Heart left ventricle (tissue), 16 donors: ENCODE measurements around the gene HPSE. TPM values are rescaled to one million over a fixed set of nuclear protein-coding genes. Genes with fewer than 3 reads are reported as not detected.

Experiments
- ATAC-seq, 4 donors: fragments of 200-7000 bp; cut with Tn5 transposase; one replicate each; pipeline ENCODE4 v1.9.1; 2020 to 2022; ENCODE audit warnings: moderate library complexity in 4 of 4, mild to moderate bottlenecking in 3 of 4, moderate number of reproducible peaks in 1 of 4
- DNase-seq, 5 donors: peaks; one replicate each; pipeline ENCODE4 v3.0.0-alpha.2; 2020
- H3K27ac ChIP-seq, 12 donors: fragments of 200-600 bp; sonication (generic) in 4 of 12; one replicate each; pipeline versions ENCODE4 v1.5.0 to v1.8.0; 2016 to 2022; ENCODE audit warnings: mild to moderate bottlenecking in 2 of 12
- H3K27me3 ChIP-seq, 9 donors: fragments of 200-600 bp; sonication (generic) in 2 of 9; one replicate each; pipeline versions ENCODE4 v1.5.1 to v1.8.0; 2016 to 2022; ENCODE audit warnings: mild to moderate bottlenecking in 3 of 9
- H3K36me3 ChIP-seq, 9 donors: fragments of 200-600 bp; sonication (generic) in 2 of 9; one replicate each; pipeline versions ENCODE4 v1.5.0 to v1.8.0; 2018 to 2022; ENCODE audit warnings: mild to moderate bottlenecking in 2 of 9
- H3K4me1 ChIP-seq, 12 donors: fragments of 200-600 bp; sonication (generic) in 4 of 12; one replicate each; pipeline versions ENCODE4 v1.5.0 to v1.8.0; 2016 to 2022; ENCODE audit warnings: mild to moderate bottlenecking in 3 of 12
- H3K4me3 ChIP-seq, 12 donors: fragments of 200-600 bp; sonication (generic) in 4 of 12; one replicate each; pipeline versions ENCODE4 v1.5.0 to v1.8.0; 2017 to 2022; ENCODE audit warnings: mild to moderate bottlenecking in 9 of 12, moderate library complexity in 4 of 12
- H3K9me3 ChIP-seq, 12 donors: fragments of 200-600 bp; sonication (generic) in 4 of 12; one replicate each; pipeline versions ENCODE4 v1.5.0 to v1.8.0; 2016 to 2022; ENCODE audit warnings: mild to moderate bottlenecking in 1 of 12
- POLR2A ChIP-seq, 2 donors: fragments of 450-650 bp; IDR thresholded peaks; one replicate each; pipeline ENCODE4 v1.6.1; 2017; ENCODE audit warnings: antibody characterized with exemption in 2 of 2, mild to moderate bottlenecking in 2 of 2, moderate library complexity in 2 of 2
- WGBS, 4 donors: extraction: QIAGEN DNeasy Blood & Tissue Kit in 2 of 4; methylation state at CpG; one replicate each; pipeline versions ENCODE4 v1.1.5 to v1.1.7; 2013 to 2018; 5-methylcytosine and 5-hydroxymethylcytosine counted together
- intact Hi-C, 10 donors: fragments of 100-400 bp; cut with DNase I; formaldehyde crosslinking; loops; one replicate each; pipeline versions ENCODE4 v1.11.1 to v1.14.2; 2022
- polyA plus RNA-seq, 2 donors: library from polyadenylated mRNA; stranded (reverse); fragments of 200-250 nt; gene quantifications; one replicate each; pipeline ENCODE4 v1.2.3, GENCODE V29; 2013
- total RNA-seq, 9 donors: library from RNA; depleted of rRNA in 2 of 9; stranded (reverse); fragments of >200 nt in 2 of 9; fragmentation: NEBNext Ultra II Directional in 3 of 9; extraction: Animal tissue kit (Norgen Biotek cat#: 25700) in 3 of 9; gene quantifications; one replicate each; pipeline versions ENCODE4 v1.1.0 to v1.2.4, GENCODE V29; 2016 to 2023
- TF ChIP-seq, protein P1 (sequence below), 12 donors: fragments of 200-600 bp; sonication (generic) in 4 of 12; IDR thresholded peaks; one replicate each; pipeline versions ENCODE4 v1.5.0 to v1.8.0; 2018 to 2022; ENCODE audit warnings: antibody characterized with exemption in 12 of 12, mild to moderate bottlenecking in 5 of 12
- donor health status: ischemic (EF 13 %, LVEDD 7.1; RV severe dilation, severe dysfunction).
- donor health status: healthy with polysubstance abuse.
- donor health status: DM: no; HTN: yes; CAD: no.
- donor health status: DM: no; HTN: no; CAD: no.
- donor health status: ischemic (EF 25% LVEDD 6.9; RV normal size, moderate dysfunction).
- donor health status: ischemic (EF 25% LVEDD 5.7; RV mildly dilated, moderate dysfunction).
- donor health status: healthy.
- donor health status: DM: yes; HTN: yes; CAD: no.
- donor health status: ischemic (EF 35%, LVEDD 5.7; RV mildly dilated, moderate dysfunction).
- donor health status: nonischemic (EF 11% LVEDD 7.7; RV severe dilation, severe dysfunction).
- donor health status: DM: yes; HTN: yes; CAD: no.
- donor health status: PGD.
- donor health status: ischemic (EF 29% LVEDD 5.4; RV normal size, mild dysfunction).
- donor health status: nonischemic (EF 23%, LVEDD 6.1; RV moderate dilation, normal function).

HPSE gene
- total and polyA plus RNA-seq, 11 donors = 0.15 to 6.2 (median 0.65) TPM

DNA sequence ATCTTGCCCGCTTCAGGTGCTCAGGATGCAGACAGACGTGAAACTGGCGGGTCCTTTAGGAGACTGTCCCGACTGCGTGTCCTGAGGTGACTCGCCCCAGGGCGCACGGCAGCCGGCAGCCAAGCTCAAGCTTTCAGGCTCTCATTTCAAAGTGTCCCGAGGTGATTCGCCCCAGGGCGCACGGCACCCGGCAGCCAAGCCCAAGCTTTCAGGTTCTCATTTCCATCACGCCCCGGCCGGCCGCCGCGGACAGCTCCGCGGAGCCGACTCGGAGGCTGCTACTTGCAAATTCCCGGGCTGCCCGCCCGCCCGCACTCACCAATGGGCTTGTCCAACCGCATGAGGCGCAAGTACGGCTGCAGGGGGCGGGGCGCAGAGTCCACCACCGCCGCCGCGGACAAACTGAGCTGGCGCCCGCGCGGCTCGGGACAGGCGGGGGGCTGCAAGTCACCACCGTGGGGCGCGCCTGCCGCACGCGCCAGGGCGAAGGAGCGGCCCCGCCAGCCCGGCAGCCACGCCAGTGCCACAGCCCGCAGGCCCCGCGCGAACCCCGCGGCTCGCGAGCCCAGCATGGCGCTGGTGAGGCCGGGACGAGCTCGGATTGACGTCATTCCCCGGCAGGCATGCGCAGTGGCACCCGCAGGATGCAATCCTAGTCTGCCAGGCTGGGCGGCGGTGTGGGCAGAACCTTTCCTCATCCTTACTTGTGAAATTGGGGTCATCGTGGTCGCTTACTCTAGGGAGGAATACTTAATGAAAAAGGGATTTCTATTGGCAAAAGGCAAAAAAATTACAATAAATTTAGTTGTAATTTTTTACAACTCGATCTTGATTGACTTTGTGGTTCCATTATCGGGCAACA lies 50.2 kb downstream of the HPSE start, which contains the start of gene COQ2:
TSS of gene COQ2 (minus strand) at position 606 of the 862 bp plus-strand sequence. CDS start at position 572, 34 bp downstream.
- intact Hi-C loops = loop anchor here in 1 of 10 donors (10.0 kb wide), 2 partner anchors 170 to 390 kb away; partner anchors contain the start of genes HELQ, MRPS18C and SEC31A
- no peaks in the 10 kb centered on the region for H3K36me3 ChIP-seq

DNA sequence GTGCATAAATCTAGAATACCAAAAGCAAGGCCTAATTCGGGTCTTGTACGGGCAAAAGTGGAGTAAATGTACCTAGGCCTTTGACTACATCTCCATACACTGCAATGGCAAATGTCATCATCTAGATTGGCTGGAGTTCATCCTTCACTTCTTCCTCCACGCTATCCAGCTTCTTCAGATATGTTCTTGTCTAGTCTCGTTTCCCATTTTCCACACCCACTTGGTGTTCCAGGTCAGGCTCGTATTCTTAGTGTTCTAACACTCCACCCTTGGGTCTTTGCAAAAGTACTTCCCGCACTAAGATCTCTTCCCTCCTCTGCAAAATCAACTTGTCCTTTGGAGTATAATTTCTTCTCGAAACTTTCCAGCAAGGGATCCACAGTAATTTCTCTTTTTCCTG lies 51.5 kb downstream of the HPSE start:
- ATAC-seq = no peak
- Histone ChIP-seq H3K27ac (no peak overlapping the region), H3K36me3 (peaks cover 0 to 8% (median 4%) of the 10 kb centered on the region in 9 donors), H3K4me3 (peak overlapping the region in 1 of 12 donors; percentile 78), H3K27me3 (no peaks in the 10 kb centered on the region), H3K4me1 (peaks cover 0 to 43% (median 8%) of the 10 kb centered on the region in 12 donors), H3K9me3 (no peaks in the 10 kb centered on the region)
- TF ChIP-seq, protein P1, sequence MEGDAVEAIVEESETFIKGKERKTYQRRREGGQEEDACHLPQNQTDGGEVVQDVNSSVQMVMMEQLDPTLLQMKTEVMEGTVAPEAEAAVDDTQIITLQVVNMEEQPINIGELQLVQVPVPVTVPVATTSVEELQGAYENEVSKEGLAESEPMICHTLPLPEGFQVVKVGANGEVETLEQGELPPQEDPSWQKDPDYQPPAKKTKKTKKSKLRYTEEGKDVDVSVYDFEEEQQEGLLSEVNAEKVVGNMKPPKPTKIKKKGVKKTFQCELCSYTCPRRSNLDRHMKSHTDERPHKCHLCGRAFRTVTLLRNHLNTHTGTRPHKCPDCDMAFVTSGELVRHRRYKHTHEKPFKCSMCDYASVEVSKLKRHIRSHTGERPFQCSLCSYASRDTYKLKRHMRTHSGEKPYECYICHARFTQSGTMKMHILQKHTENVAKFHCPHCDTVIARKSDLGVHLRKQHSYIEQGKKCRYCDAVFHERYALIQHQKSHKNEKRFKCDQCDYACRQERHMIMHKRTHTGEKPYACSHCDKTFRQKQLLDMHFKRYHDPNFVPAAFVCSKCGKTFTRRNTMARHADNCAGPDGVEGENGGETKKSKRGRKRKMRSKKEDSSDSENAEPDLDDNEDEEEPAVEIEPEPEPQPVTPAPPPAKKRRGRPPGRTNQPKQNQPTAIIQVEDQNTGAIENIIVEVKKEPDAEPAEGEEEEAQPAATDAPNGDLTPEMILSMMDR (IDR thresholded peaks at IDR 0.05) = no peak
- no peak for TF ChIP-seq POLR2A (IDR thresholded peaks at IDR 0.05)
- intact Hi-C loops = loop anchor here in 1 of 10 donors (10.0 kb wide), 2 partner anchors 172 to 388 kb away; partner anchors contain the start of genes HELQ, MRPS18C and SEC31A
- 90 to 96% (median 94%) methylated on average over 7 of the region's 7 CpGs for WGBS, 4 donors
- no peak for DNase-seq

More for the DNA sequence above, 50.2 kb downstream of the HPSE start, which contains the start of gene COQ2:
- H3K4me1 ChIP-seq = peaks cover 0 to 43% (median 8%) of the 10 kb centered on the region in 12 donors
- 0 to 1% (median 1%) methylated on average over 20 to 76 of the region's 76 CpGs for WGBS, 4 donors
- DNase-seq (peak; percentile 96 to 98 (median 97)), ATAC-seq (peak; percentile 98 to 99 (median 98))
- H3K27ac ChIP-seq = peak within 1 kb of the TSS; percentile 91 to 100 (median 96)
- H3K4me3 ChIP-seq = peak within 1 kb of the TSS; percentile 45 to 91 (median 72)
- TF ChIP-seq, protein P1 (IDR thresholded peaks at IDR 0.05) = peak in 11 of 12 donors; percentile 21 to 63 (median 47)
- TF ChIP-seq POLR2A (IDR thresholded peaks at IDR 0.05) = peak in 1 of 2 donors; percentile 81
- no peaks in the 10 kb centered on the region for H3K9me3 ChIP-seq
- H3K27me3 ChIP-seq = no peaks in the 10 kb centered on the region

DNA sequence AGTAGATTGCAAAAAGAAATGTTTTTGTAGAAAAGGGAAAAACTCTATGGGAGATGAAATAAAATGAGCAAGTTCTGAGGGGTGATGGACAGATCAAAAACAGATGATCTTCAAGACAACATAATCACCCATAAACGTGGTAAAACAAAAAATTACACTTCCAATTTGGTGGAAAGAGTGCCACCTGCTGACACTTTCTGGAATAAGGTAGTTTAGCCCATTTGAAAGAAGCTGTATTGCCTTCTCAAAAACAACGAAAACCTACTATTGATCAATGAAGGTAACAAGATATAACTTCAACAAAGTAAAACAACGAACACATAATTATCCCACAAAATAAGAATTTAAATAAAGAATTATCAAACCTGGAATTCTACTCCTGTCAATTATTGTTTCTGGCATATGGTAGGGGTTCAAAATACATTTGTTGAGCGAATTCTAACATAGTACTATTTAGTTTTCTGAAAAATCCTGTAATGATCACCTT lies 52.6 kb downstream of the HPSE start:
- peaks cover 0 to 15% (median 6%) of the 10 kb centered on the region in 9 donors for H3K36me3 ChIP-seq
- H3K27ac ChIP-seq = no peak overlapping the region
- no peak for ATAC-seq
- no peak for DNase-seq
- 37 to 44% (median 42%) methylated on average over 4 of the region's 4 CpGs for WGBS, 4 donors
- intact Hi-C loops = loop anchor here in 1 of 10 donors (10.0 kb wide), 2 partner anchors 173 to 387 kb away; partner anchors contain the start of genes HELQ, MRPS18C and SEC31A
- no peak for TF ChIP-seq POLR2A (IDR thresholded peaks at IDR 0.05)
- TF ChIP-seq, protein P1 (IDR thresholded peaks at IDR 0.05) = peak; percentile 54 to 83 (median 63)
- H3K9me3 ChIP-seq = no peaks in the 10 kb centered on the region
- peaks cover 0 to 43% (median 8%) of the 10 kb centered on the region in 12 donors for H3K4me1 ChIP-seq
- H3K27me3 ChIP-seq = no peaks in the 10 kb centered on the region
- H3K4me3 ChIP-seq = no peak overlapping the region
